GM12865 (cell line): ENCODE measurements around the gene CBR1.

Source experiments
- DNase-seq: peaks from one replicate; pipeline ENCODE4 v3.0.0; 2010; ENCODE audit warnings: low read depth
- H3K4me3 ChIP-seq: 2 replicates; pipeline ENCODE4 v1.5.1; 2011; ENCODE audit warnings: mild to moderate bottlenecking, low read depth, low read length, control low read depth
- CTCF ChIP-seq: IDR thresholded peaks from 2 replicates; pipeline ENCODE4 v1.5.1; 2011; ENCODE audit warnings: low read length, control low read depth, low read depth, inconsistent platforms; ENCODE audit not compliant: insufficient read depth; ENCODE audit errors: missing control alignments

Gene CBR1

GRCh38 chr21:36100971-36101641, 31.3 kb downstream of the CBR1 start:
- no peak overlapping the region for H3K4me3 ChIP-seq
- no peak for TF ChIP-seq CTCF
- no peak for DNase-seq

- no peak for DNase-seq
- no peak overlapping the region for H3K4me3 ChIP-seq
- TF ChIP-seq CTCF, result no peak
Observed at GRCh38 chr21:36103434-36103833, 33.6 kb downstream of the CBR1 start.

- DNase-seq, result peak; percentile 31
- no peak overlapping the region for H3K4me3 ChIP-seq
- TF ChIP-seq CTCF, result peak; percentile 33
Observed at GRCh38 chr21:36104317-36105300, 34.8 kb downstream of the CBR1 start.

- no peak for DNase-seq
- no peak overlapping the region for H3K4me3 ChIP-seq
- no peak for TF ChIP-seq CTCF
Observed at GRCh38 chr21:36105327-36105842, 35.6 kb downstream of the CBR1 start.

GRCh38 chr21:36109868-36110267, 40.0 kb downstream of the CBR1 start:
- TF ChIP-seq CTCF, result no peak
- no peak for DNase-seq

GRCh38 chr21:36111238-36111637, 41.4 kb downstream of the CBR1 start:
- no peak for TF ChIP-seq CTCF
- DNase-seq, result no peak
- H3K4me3 ChIP-seq, result no peak overlapping the region

More at GRCh38 chr21:36109868-36110267, 40.0 kb downstream of the CBR1 start:
- no peak overlapping the region for H3K4me3 ChIP-seq
